ENCODE data around the gene CYP26C1. TPM values are rescaled to one million over a fixed set of nuclear protein-coding genes. Genes with fewer than 3 reads are reported as not detected.

Gene CYP26C1
- total RNA-seq, 1 experiment from 2014 or later = 0.46 TPM

- Histone ChIP-seq H3K9me2 (ENCODE audit: insufficient read depth) (no peaks in the 10 kb centered on the region), H3K27ac (no peak overlapping the region), H3K4me2 (no peak overlapping the region), H3K9me3 (ENCODE audit: insufficient read depth, low read depth) (no peaks in the 10 kb centered on the region), H2AFZ (no peak overlapping the region), H3K27me3 (ENCODE audit: insufficient read depth, low read depth) (no peaks in the 10 kb centered on the region), H3F3A (ENCODE audit: insufficient read depth, low read depth) (no peaks in the 10 kb centered on the region), H3K36me3 (ENCODE audit: low read depth) (no peaks in the 10 kb centered on the region), H4K20me1 (ENCODE audit: insufficient read depth) (no peaks in the 10 kb centered on the region), H3K4me1 (replicated peaks; ENCODE audit: insufficient read depth) (no peaks in the 10 kb centered on the region; the same call in 1 of the 2 replicates), H3K4me3 (no peak overlapping the region), H3K79me2 (ENCODE audit: low read depth) (no peaks in the 10 kb centered on the region)
- intact Hi-C loops (cut with micrococcal nuclease; ENCODE audit: unreplicated experiment) = loop anchor here (5.0 kb wide), 1 partner anchor 276 kb away; no protein-coding TSS in a partner anchor
- no peak for TF ChIP-seq EZH2 (IDR thresholded peaks at IDR 0.05; ENCODE audit: low read depth)
- TF ChIP-seq, protein P1, sequence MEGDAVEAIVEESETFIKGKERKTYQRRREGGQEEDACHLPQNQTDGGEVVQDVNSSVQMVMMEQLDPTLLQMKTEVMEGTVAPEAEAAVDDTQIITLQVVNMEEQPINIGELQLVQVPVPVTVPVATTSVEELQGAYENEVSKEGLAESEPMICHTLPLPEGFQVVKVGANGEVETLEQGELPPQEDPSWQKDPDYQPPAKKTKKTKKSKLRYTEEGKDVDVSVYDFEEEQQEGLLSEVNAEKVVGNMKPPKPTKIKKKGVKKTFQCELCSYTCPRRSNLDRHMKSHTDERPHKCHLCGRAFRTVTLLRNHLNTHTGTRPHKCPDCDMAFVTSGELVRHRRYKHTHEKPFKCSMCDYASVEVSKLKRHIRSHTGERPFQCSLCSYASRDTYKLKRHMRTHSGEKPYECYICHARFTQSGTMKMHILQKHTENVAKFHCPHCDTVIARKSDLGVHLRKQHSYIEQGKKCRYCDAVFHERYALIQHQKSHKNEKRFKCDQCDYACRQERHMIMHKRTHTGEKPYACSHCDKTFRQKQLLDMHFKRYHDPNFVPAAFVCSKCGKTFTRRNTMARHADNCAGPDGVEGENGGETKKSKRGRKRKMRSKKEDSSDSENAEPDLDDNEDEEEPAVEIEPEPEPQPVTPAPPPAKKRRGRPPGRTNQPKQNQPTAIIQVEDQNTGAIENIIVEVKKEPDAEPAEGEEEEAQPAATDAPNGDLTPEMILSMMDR (conservative IDR thresholded peaks at IDR 0.05) = no peak
- POLR2A ChIA-PET (ENCODE audit: unreplicated experiment) = no interaction called here
- CTCF ChIA-PET = no interaction called here
- BruUV-seq (replicated peaks) = no TSS peak
- DNase-seq = no peak
These were observed 20.7 kb downstream of the CYP26C1 start for GRCh38 chr10:93081318-93081717.

GRCh38 chr10:93081834-93082233 lies 21.2 kb downstream of the CYP26C1 start:
- Histone ChIP-seq H3K27ac (no peak overlapping the region), H2AFZ (no peak overlapping the region), H3K4me2 (no peak overlapping the region), H3K36me3 (ENCODE audit: low read depth) (no peaks in the 10 kb centered on the region), H3K9me2 (ENCODE audit: insufficient read depth) (no peaks in the 10 kb centered on the region), H3F3A (ENCODE audit: insufficient read depth, low read depth) (no peaks in the 10 kb centered on the region), H3K27me3 (ENCODE audit: insufficient read depth, low read depth) (no peaks in the 10 kb centered on the region), H3K9me3 (ENCODE audit: insufficient read depth, low read depth) (no peaks in the 10 kb centered on the region), H3K4me3 (no peak overlapping the region), H3K79me2 (ENCODE audit: low read depth) (no peaks in the 10 kb centered on the region), H3K4me1 (replicated peaks; ENCODE audit: insufficient read depth) (no peaks in the 10 kb centered on the region; the same call in 1 of the 2 replicates), H4K20me1 (ENCODE audit: insufficient read depth) (no peaks in the 10 kb centered on the region)
- intact Hi-C loops (cut with micrococcal nuclease; ENCODE audit: unreplicated experiment) = loop anchor here (5.0 kb wide), 1 partner anchor 275 kb away; no protein-coding TSS in a partner anchor
- no peak for DNase-seq
- POLR2A ChIA-PET (ENCODE audit: unreplicated experiment) = no interaction called here
- CTCF ChIA-PET = no interaction called here
- no TSS peak for BruUV-seq (replicated peaks)
- TF ChIP-seq EZH2 (IDR thresholded peaks at IDR 0.05; ENCODE audit: low read depth) = no peak
- TF ChIP-seq, protein P1 (conservative IDR thresholded peaks at IDR 0.05) = no peak

GRCh38 chr10:93083743-93084539 lies 23.3 kb downstream of the CYP26C1 start:
- no peak overlapping the region for H3K27ac ChIP-seq
- DNase-seq = no peak
- POLR2A ChIA-PET (ENCODE audit: unreplicated experiment) = no interaction called here
- no peaks in the 10 kb centered on the region for H3K9me2 ChIP-seq (ENCODE audit: insufficient read depth)
- intact Hi-C loops (cut with micrococcal nuclease; ENCODE audit: unreplicated experiment) = loop anchor here (5.0 kb wide), 1 partner anchor 273 kb away; no protein-coding TSS in a partner anchor
- H3F3A ChIP-seq (ENCODE audit: insufficient read depth, low read depth) = no peaks in the 10 kb centered on the region
- no peaks in the 10 kb centered on the region for H3K36me3 ChIP-seq (ENCODE audit: low read depth)
- BruUV-seq (replicated peaks) = no TSS peak
- no peaks in the 10 kb centered on the region for H4K20me1 ChIP-seq (ENCODE audit: insufficient read depth)
- H3K4me2 ChIP-seq = no peak overlapping the region
- no peaks in the 10 kb centered on the region for H3K9me3 ChIP-seq (ENCODE audit: insufficient read depth, low read depth)
- H2AFZ ChIP-seq = no peak overlapping the region
- TF ChIP-seq EZH2 (IDR thresholded peaks at IDR 0.05; ENCODE audit: low read depth) = no peak
- TF ChIP-seq, protein P1 (conservative IDR thresholded peaks at IDR 0.05) = no peak
- H3K79me2 ChIP-seq (ENCODE audit: low read depth) = no peaks in the 10 kb centered on the region
- no peak overlapping the region for H3K4me3 ChIP-seq
- H3K4me1 ChIP-seq (replicated peaks; ENCODE audit: insufficient read depth) = no peaks in the 10 kb centered on the region; the same call in 1 of the 2 replicates
- no peaks in the 10 kb centered on the region for H3K27me3 ChIP-seq (ENCODE audit: insufficient read depth, low read depth)
- CTCF ChIA-PET = no interaction called here

Data from PC-9 (cell line).